ENCODE results near the gene SLC35A4. TPM values are rescaled to one million over a fixed set of nuclear protein-coding genes. Genes with fewer than 3 reads are reported as not detected.

Gene SLC35A4
- total and polyA plus RNA-seq, 2 donors (not counting 1 experiment from before 2014, with no cell fraction given): 48.6 to 57.8 TPM

DNA sequence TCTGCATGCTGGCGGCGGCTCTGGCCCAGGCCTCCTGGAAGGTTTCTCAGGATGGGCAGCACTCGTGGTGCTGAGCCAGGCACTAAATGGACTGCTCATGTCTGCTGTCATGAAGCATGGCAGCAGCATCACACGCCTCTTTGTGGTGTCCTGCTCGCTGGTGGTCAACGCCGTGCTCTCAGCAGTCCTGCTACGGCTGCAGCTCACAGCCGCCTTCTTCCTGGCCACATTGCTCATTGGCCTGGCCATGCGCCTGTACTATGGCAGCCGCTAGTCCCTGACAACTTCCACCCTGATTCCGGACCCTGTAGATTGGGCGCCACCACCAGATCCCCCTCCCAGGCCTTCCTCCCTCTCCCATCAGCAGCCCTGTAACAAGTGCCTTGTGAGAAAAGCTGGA is 3.2 kb downstream of the SLC35A4 start:
- no peaks in the 10 kb centered on the region for H3K27me3 ChIP-seq (replicated peaks in 1 of 4; ENCODE audit: control extremely low read depth in 1 of 4, control insufficient read depth in 3 of 4, insufficient read depth in 4 of 4, low read length in 3 of 4)
- H3K4me3 ChIP-seq (ENCODE audit: control extremely low read depth in 1 of 5, extremely low read depth in 1 of 5, insufficient read depth in 1 of 5, low read depth in 2 of 5, low read length in 4 of 5): no peak overlapping the region
- 96% methylated on average over 11 of the region's 13 CpGs for WGBS (ENCODE audit: insufficient coverage)
- no peaks in the 10 kb centered on the region for H3K9me3 ChIP-seq (ENCODE audit: control extremely low read depth in 1 of 3, control insufficient read depth in 2 of 3, insufficient read depth in 1 of 3, low read length in 2 of 3)
- peaks cover 22% of the 10 kb centered on the region for H3K79me2 ChIP-seq (ENCODE audit: control insufficient read depth, insufficient read depth, low read length)
- no peak overlapping the region for H2AFZ ChIP-seq (ENCODE audit: insufficient read depth, low read depth, low read length, poor library complexity, severe bottlenecking)
- H3K27ac Mint-ChIP-seq: peak overlapping the region; percentile 53
- H3K36me3 ChIP-seq (replicated peaks in 1 of 2; ENCODE audit: control extremely low read depth in 1 of 2, control insufficient read depth in 1 of 2, extremely low read depth in 1 of 2, insufficient read depth in 2 of 2, low read length in 1 of 2): peaks cover 0 to 21% of the 10 kb centered on the region in 2 experiments
- no peaks in the 10 kb centered on the region for H3K9me3 Mint-ChIP-seq (ENCODE audit: insufficient read depth)
- H3K4me1 Mint-ChIP-seq: peaks cover 54% of the 10 kb centered on the region
- no peak for ATAC-seq (ENCODE audit: low read depth)
- intact Hi-C loops (cut with micrococcal nuclease): loop anchor here (10.0 kb wide), 2 partner anchors 263 to 757 kb away; partner anchors contain the start of genes PFDN1 and TAF7
- no peaks in the 10 kb centered on the region for H3K27me3 Mint-ChIP-seq
- H3K9ac ChIP-seq (ENCODE audit: low read length): no peak overlapping the region
- TF ChIP-seq, protein P1, sequence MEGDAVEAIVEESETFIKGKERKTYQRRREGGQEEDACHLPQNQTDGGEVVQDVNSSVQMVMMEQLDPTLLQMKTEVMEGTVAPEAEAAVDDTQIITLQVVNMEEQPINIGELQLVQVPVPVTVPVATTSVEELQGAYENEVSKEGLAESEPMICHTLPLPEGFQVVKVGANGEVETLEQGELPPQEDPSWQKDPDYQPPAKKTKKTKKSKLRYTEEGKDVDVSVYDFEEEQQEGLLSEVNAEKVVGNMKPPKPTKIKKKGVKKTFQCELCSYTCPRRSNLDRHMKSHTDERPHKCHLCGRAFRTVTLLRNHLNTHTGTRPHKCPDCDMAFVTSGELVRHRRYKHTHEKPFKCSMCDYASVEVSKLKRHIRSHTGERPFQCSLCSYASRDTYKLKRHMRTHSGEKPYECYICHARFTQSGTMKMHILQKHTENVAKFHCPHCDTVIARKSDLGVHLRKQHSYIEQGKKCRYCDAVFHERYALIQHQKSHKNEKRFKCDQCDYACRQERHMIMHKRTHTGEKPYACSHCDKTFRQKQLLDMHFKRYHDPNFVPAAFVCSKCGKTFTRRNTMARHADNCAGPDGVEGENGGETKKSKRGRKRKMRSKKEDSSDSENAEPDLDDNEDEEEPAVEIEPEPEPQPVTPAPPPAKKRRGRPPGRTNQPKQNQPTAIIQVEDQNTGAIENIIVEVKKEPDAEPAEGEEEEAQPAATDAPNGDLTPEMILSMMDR (IDR thresholded peaks at IDR 0.05): no peak
- no peak for TF ChIP-seq EZH2 (IDR thresholded peaks at IDR 0.05; ENCODE audit: borderline replicate concordance, insufficient read depth, low read depth, low read length, poor library complexity, severe bottlenecking)
- H4K20me1 ChIP-seq (ENCODE audit: control insufficient read depth, insufficient read depth, low read length, poor library complexity, severe bottlenecking): no peaks in the 10 kb centered on the region
- H3K4me1 ChIP-seq (ENCODE audit: control insufficient read depth in 2 of 2, insufficient read depth in 2 of 2, low read length in 2 of 2): peaks cover 33 to 46% of the 10 kb centered on the region in 2 donors
- ChIA-PET POLR2A (interaction anchor here (1.2 to 1.4 kb wide), 2 partner anchors 10 to 20 kb away, joined by 3 to 4 read pairs; partner anchors contain the start of gene EIF4EBP3), CTCF (no interaction called here)
- no peak overlapping the region for H3K27ac ChIP-seq (ENCODE audit: low read length in 2 of 2)
- H3K4me2 ChIP-seq (replicated peaks; ENCODE audit: low read depth, low read length, poor library complexity, severe bottlenecking): no peak overlapping the region
- DNase-seq: no peak
- no peak overlapping the region for H3K4me3 Mint-ChIP-seq

DNA sequence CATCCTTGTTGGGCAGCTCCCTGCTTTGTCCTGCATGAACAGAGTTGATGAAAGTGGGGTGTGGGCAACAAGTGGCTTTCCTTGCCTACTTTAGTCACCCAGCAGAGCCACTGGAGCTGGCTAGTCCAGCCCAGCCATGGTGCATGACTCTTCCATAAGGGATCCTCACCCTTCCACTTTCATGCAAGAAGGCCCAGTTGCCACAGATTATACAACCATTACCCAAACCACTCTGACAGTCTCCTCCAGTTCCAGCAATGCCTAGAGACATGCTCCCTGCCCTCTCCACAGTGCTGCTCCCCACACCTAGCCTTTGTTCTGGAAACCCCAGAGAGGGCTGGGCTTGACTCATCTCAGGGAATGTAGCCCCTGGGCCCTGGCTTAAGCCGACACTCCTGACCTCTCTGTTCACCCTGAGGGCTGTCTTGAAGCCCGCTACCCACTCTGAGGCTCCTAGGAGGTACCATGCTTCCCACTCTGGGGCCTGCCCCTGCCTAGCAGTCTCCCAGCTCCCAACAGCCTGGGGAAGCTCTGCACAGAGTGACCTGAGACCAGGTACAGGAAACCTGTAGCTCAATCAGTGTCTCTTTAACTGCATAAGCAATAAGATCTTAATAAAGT is 3.9 kb downstream of the SLC35A4 start:
- no peak for TF ChIP-seq EZH2 (IDR thresholded peaks at IDR 0.05; ENCODE audit: borderline replicate concordance, insufficient read depth, low read depth, low read length, poor library complexity, severe bottlenecking)
- TF ChIP-seq, protein P1 (IDR thresholded peaks at IDR 0.05): no peak
- ChIA-PET POLR2A (interaction anchor here (0.7 to 1.2 kb wide), 2 partner anchors 10 to 112 kb away, joined by 3 to 4 read pairs; no protein-coding TSS in a partner anchor), CTCF (no interaction called here)
- peaks cover 0 to 21% of the 10 kb centered on the region in 2 experiments for H3K36me3 ChIP-seq (replicated peaks in 1 of 2; ENCODE audit: control extremely low read depth in 1 of 2, control insufficient read depth in 1 of 2, extremely low read depth in 1 of 2, insufficient read depth in 2 of 2, low read length in 1 of 2)
- Mint-ChIP-seq H3K9me3 (ENCODE audit: insufficient read depth) (no peaks in the 10 kb centered on the region), H3K27ac (peak overlapping the region; percentile 91), H3K4me3 (no peak overlapping the region), H3K27me3 (no peaks in the 10 kb centered on the region), H3K4me1 (peaks cover 50% of the 10 kb centered on the region)
- DNase-seq (no peak), ATAC-seq (ENCODE audit: low read depth) (no peak)
- H3K79me2 ChIP-seq (ENCODE audit: control insufficient read depth, insufficient read depth, low read length): peaks cover 18% of the 10 kb centered on the region
- H3K4me1 ChIP-seq (ENCODE audit: control insufficient read depth in 2 of 2, insufficient read depth in 2 of 2, low read length in 2 of 2): peaks cover 28 to 41% of the 10 kb centered on the region in 2 donors
- H3K4me3 ChIP-seq (ENCODE audit: control extremely low read depth in 1 of 5, extremely low read depth in 1 of 5, insufficient read depth in 1 of 5, low read depth in 2 of 5, low read length in 4 of 5): peak overlapping the region in 1 of 5 experiments; percentile 17
- H3K9me3 ChIP-seq (ENCODE audit: control extremely low read depth in 1 of 3, control insufficient read depth in 2 of 3, insufficient read depth in 1 of 3, low read length in 2 of 3): no peaks in the 10 kb centered on the region
- H3K9ac ChIP-seq (ENCODE audit: low read length): peak overlapping the region; percentile 50
- H3K27ac ChIP-seq (ENCODE audit: low read length in 2 of 2): peak overlapping the region; percentile 52 to 80
- H2AFZ ChIP-seq (ENCODE audit: insufficient read depth, low read depth, low read length, poor library complexity, severe bottlenecking): peak overlapping the region; percentile 66
- intact Hi-C loops (cut with micrococcal nuclease): loop anchor here (10.0 kb wide), 2 partner anchors 264 to 756 kb away; partner anchors contain the start of genes PFDN1 and TAF7
- H3K4me2 ChIP-seq (replicated peaks; ENCODE audit: low read depth, low read length, poor library complexity, severe bottlenecking): peak overlapping the region; percentile 62
- no peaks in the 10 kb centered on the region for H3K27me3 ChIP-seq (replicated peaks in 1 of 4; ENCODE audit: control extremely low read depth in 1 of 4, control insufficient read depth in 3 of 4, insufficient read depth in 4 of 4, low read length in 3 of 4)
- whole genome bisulfite sequencing (ENCODE audit: insufficient coverage): 96% methylated on average over 2 of the region's 2 CpGs
- H4K20me1 ChIP-seq (ENCODE audit: control insufficient read depth, insufficient read depth, low read length, poor library complexity, severe bottlenecking): no peaks in the 10 kb centered on the region

All from B cell (primary cell).